Peyer's patch (tissue), 4 donors: ENCODE results near the gene CWF19L2.

Source experiments
- POLR2A ChIP-seq, 2 donors: fragments of 450-650 bp; IDR thresholded peaks; one replicate each; pipeline ENCODE4 v1.5.1; 2017; ENCODE audit warnings: antibody characterized with exemption in 2 of 2, mild to moderate bottlenecking in 2 of 2, moderate library complexity in 2 of 2
- TF ChIP-seq, protein P1 (sequence below), 6 experiments: fragments of 450-650 bp in 4 of 6; fragments of 200-600 bp in 2 of 6; sonication (generic) in 1 of 6; IDR thresholded peaks; one replicate each; pipeline ENCODE4 v1.5.1; 2017 to 2019; ENCODE audit warnings: antibody characterized with exemption in 6 of 6, mild to moderate bottlenecking in 3 of 6, moderate library complexity in 1 of 6

- TF ChIP-seq, protein P1, sequence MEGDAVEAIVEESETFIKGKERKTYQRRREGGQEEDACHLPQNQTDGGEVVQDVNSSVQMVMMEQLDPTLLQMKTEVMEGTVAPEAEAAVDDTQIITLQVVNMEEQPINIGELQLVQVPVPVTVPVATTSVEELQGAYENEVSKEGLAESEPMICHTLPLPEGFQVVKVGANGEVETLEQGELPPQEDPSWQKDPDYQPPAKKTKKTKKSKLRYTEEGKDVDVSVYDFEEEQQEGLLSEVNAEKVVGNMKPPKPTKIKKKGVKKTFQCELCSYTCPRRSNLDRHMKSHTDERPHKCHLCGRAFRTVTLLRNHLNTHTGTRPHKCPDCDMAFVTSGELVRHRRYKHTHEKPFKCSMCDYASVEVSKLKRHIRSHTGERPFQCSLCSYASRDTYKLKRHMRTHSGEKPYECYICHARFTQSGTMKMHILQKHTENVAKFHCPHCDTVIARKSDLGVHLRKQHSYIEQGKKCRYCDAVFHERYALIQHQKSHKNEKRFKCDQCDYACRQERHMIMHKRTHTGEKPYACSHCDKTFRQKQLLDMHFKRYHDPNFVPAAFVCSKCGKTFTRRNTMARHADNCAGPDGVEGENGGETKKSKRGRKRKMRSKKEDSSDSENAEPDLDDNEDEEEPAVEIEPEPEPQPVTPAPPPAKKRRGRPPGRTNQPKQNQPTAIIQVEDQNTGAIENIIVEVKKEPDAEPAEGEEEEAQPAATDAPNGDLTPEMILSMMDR (IDR thresholded peaks at IDR 0.05): no peak
- TF ChIP-seq POLR2A (IDR thresholded peaks at IDR 0.05): no peak
These were observed 35.5 kb upstream of the CWF19L2 start for GRCh38 chr11:107493117-107493516.
